Endothelial cell of umbilical vein (primary cell): ENCODE results near the gene RPLP1. TPM values are rescaled to one million over a fixed set of nuclear protein-coding genes. Genes with fewer than 3 reads are reported as not detected.

Experiments
- BruUV-seq: library from RNA; stranded (reverse); fragments of 400-500 nt; replicated peaks from 2 replicates; lab custom pipeline; 2021; lab: Mats Ljungman, UMichigan
- CTCF ChIA-PET: fragments of 300-600, 350-600 bp; sonication (Branson Sonifier 250); formaldehyde crosslinking; loops from one replicate; lab custom pipeline; 2021; ENCODE audit warnings: antibody characterized with exemption, inconsistent platforms; lab: Charles Lee
- POLR2A ChIA-PET: fragments of 300-600, 350-600 bp; sonication (Branson Sonifier 250); formaldehyde crosslinking; loops from one replicate; lab custom pipeline; 2021; ENCODE audit warnings: antibody characterized with exemption, inconsistent platforms; lab: Charles Lee
- DNase-seq: peaks from one replicate; pipeline ENCODE4 v3.0.0-alpha.2; 2011; ENCODE audit warnings: low read depth, low spot score
- FAIRE-seq: peaks from 2 replicates; lab custom pipeline; 2011; peaks lifted over from hg19 to GRCh38; lab: Jason Lieb, UNC
- H2AFZ ChIP-seq: 2 replicates; pipeline ENCODE4 v1.6.0; 2012; ENCODE audit warnings: low read depth, low read length, control low read depth, inconsistent platforms
- H3K27ac ChIP-seq: 2 replicates; pipeline ENCODE4 v1.5.1; 2011; ENCODE audit warnings: low read depth, mild to moderate bottlenecking, control low read depth, low read length, moderate library complexity; ENCODE audit not compliant: insufficient read depth
- H3K27me3 ChIP-seq, 2 experiments: 2 replicates each; pipeline versions ENCODE4 v1.6.0 to v1.6.1; 2011; ENCODE audit warnings: low read length in 2 of 2, mixed read lengths in 1 of 2; ENCODE audit not compliant: control insufficient read depth in 2 of 2, insufficient read depth in 2 of 2
- H3K36me3 ChIP-seq, 2 experiments: 2 replicates in 1 of 2; 3 replicates in 1 of 2; pipeline ENCODE4 v1.5.1; 2011; ENCODE audit warnings: low read length in 2 of 2, mild to moderate bottlenecking in 1 of 2, moderate library complexity in 1 of 2; ENCODE audit not compliant: control insufficient read depth in 2 of 2, insufficient read depth in 2 of 2; ENCODE audit errors: extremely low read depth in 1 of 2
- H3K4me1 ChIP-seq: 3 replicates; pipeline ENCODE4 v1.5.1; 2011; ENCODE audit warnings: mild to moderate bottlenecking, low read length; ENCODE audit not compliant: control insufficient read depth, insufficient read depth; ENCODE audit errors: extremely low read depth
- H3K4me2 ChIP-seq: 2 replicates; pipeline ENCODE4 v1.6.1; 2011; ENCODE audit warnings: low read length, control low read depth, mixed read lengths; ENCODE audit not compliant: insufficient read depth
- H3K4me3 ChIP-seq, 3 experiments: fragments of 200-600 bp in 1 of 3; sonication (generic), shearing (Covaris generic) in 1 of 3; replicated peaks in 1 of 3; 2 replicates each; pipeline ENCODE4 v1.5.1; 2011 to 2016; ENCODE audit warnings: control low read depth in 3 of 3, low read length in 3 of 3, mild to moderate bottlenecking in 2 of 3, inconsistent platforms in 1 of 3, low read depth in 1 of 3, moderate library complexity in 1 of 3; ENCODE audit not compliant: insufficient read depth in 1 of 3
- H3K79me2 ChIP-seq: 2 replicates; pipeline ENCODE4 v1.6.0; 2012; ENCODE audit warnings: low read length, inconsistent platforms; ENCODE audit not compliant: control insufficient read depth, insufficient read depth
- H3K9ac ChIP-seq: replicated peaks from 2 replicates; pipeline ENCODE3; 2011; ENCODE audit warnings: low read length, control low read depth; ENCODE audit not compliant: insufficient read depth; ENCODE audit errors: extremely low read depth
- H3K9me1 ChIP-seq: replicated peaks from 3 replicates; pipeline ENCODE4 v1.6.0; 2011; ENCODE audit warnings: mild to moderate bottlenecking, low read length; ENCODE audit not compliant: control insufficient read depth, insufficient read depth; ENCODE audit errors: extremely low read depth
- H3K9me3 ChIP-seq: replicated peaks from 2 replicates; pipeline ENCODE4 v1.5.1; 2012; ENCODE audit warnings: low read length, inconsistent platforms; ENCODE audit not compliant: control insufficient read depth, insufficient read depth
- H4K20me1 ChIP-seq: replicated peaks from 2 replicates; pipeline ENCODE3; 2011; ENCODE audit warnings: mild to moderate bottlenecking, low read length; ENCODE audit not compliant: control insufficient read depth, insufficient read depth; ENCODE audit errors: extremely low read depth
- CTCF ChIP-seq, 2 donors: IDR thresholded peaks; 1 replicate in 1 of 2; 2 replicates in 1 of 2; pipeline ENCODE4 v1.5.1; 2011; ENCODE audit warnings: low read length in 2 of 2, mild to moderate bottlenecking in 2 of 2, moderate library complexity in 2 of 2, control low read depth in 1 of 2, inconsistent platforms in 1 of 2, low read depth in 1 of 2; ENCODE audit not compliant: insufficient read depth in 1 of 2; ENCODE audit errors: extremely low read depth in 1 of 2
- EZH2 ChIP-seq: IDR thresholded peaks from 2 replicates; pipeline ENCODE4 v1.6.1; 2012; ENCODE audit warnings: borderline replicate concordance, low read depth, mild to moderate bottlenecking, moderate library complexity, low read length, inconsistent platforms; ENCODE audit not compliant: severe bottlenecking
- FOS ChIP-seq: IDR thresholded peaks from 2 replicates; pipeline ENCODE4 v1.6.1; 2011; ENCODE audit warnings: mild to moderate bottlenecking, low read length, moderate library complexity, borderline replicate concordance; ENCODE audit not compliant: insufficient read depth
- GATA2 ChIP-seq: IDR thresholded peaks from 2 replicates; pipeline ENCODE4 v1.7.0; 2011; ENCODE audit warnings: low read depth, mild to moderate bottlenecking, moderate library complexity, mixed read lengths, low read length; ENCODE audit not compliant: insufficient read length, insufficient read depth
- JUN ChIP-seq: IDR thresholded peaks from 2 replicates; pipeline ENCODE4 v1.6.1; 2011; ENCODE audit warnings: borderline replicate concordance, low read depth; ENCODE audit not compliant: insufficient read length, insufficient read depth
- MAX ChIP-seq: IDR thresholded peaks from 2 replicates; pipeline ENCODE4 v1.6.1; 2011; ENCODE audit not compliant: insufficient read depth, insufficient read length
- MYC ChIP-seq: IDR thresholded peaks from one replicate; pipeline ENCODE4 v1.6.1; 2011; ENCODE audit warnings: mild to moderate bottlenecking, low read depth, low read length
- POLR2A ChIP-seq: IDR thresholded peaks from 2 replicates; pipeline ENCODE4 v1.6.1; 2012; ENCODE audit warnings: low read depth, mild to moderate bottlenecking, control low read depth, low read length
- POLR2AphosphoS5 ChIP-seq: IDR thresholded peaks from 2 replicates; pipeline ENCODE4 v1.6.1; 2012; ENCODE audit warnings: low read depth, mild to moderate bottlenecking, control low read depth, low read length, moderate library complexity; ENCODE audit not compliant: insufficient read depth
- dilution Hi-C: fragments of 300-500 bp; cut with MboI; formaldehyde crosslinking; loops from one replicate; pipeline ENCODE4 v1.15.0; 2019; ENCODE audit warnings: low sequenced_read_pairs; ENCODE audit not compliant: extremely low pct_ligation_motif_present
- intact Hi-C: fragments of 100-400 bp; cut with micrococcal nuclease; formaldehyde crosslinking; loops from one replicate; pipeline ENCODE4 v1.10.0; 2022
- polyA plus RNA-seq, 4 experiments: library from polyadenylated mRNA; depleted of rRNA in 3 of 4; stranded (reverse) in 3 of 4; unstranded in 1 of 4; fragments of >200 nt; gene quantifications; 2 replicates each; pipeline versions ENCODE4 v1.2.1 to v1.2.3, GENCODE V29; 2011 to 2012; ENCODE audit warnings: missing spikeins in 1 of 4
- total RNA-seq: library from RNA; stranded (reverse); gene quantifications from 2 replicates; pipeline ENCODE4 v1.2.3, GENCODE V29; 2021

RPLP1 gene
- total and polyA plus RNA-seq, 2 donors (not counting 3 experiments of a cell fraction or from before 2014, with no cell fraction given) = 1,603 to 2,985 TPM

GRCh38 chr15:69407719-69408400 is 44.8 kb upstream of the RPLP1 start:
- no peak for TF ChIP-seq MAX
- TF ChIP-seq CTCF (IDR thresholded peaks at IDR 0.05; ENCODE audit: extremely low read depth in 1 of 2, insufficient read depth in 1 of 2, low read depth in 1 of 2, low read length in 2 of 2) = no peak
- no peak for TF ChIP-seq FOS
- TF ChIP-seq GATA2 = no peak
- no peak for TF ChIP-seq MYC
- TF ChIP-seq POLR2A = no peak
- TF ChIP-seq JUN = no peak
- no peak for TF ChIP-seq EZH2
- no peak for TF ChIP-seq POLR2AphosphoS5
- no peak overlapping the region for H2AFZ ChIP-seq
- no peak overlapping the region for H3K4me2 ChIP-seq
- FAIRE-seq = no peak
- H3K9me3 ChIP-seq = no peaks in the 10 kb centered on the region
- H3K27me3 ChIP-seq = no peaks in the 10 kb centered on the region
- POLR2A ChIA-PET = no interaction called here
- BruUV-seq = no TSS peak
- H3K27ac ChIP-seq = no peak overlapping the region
- no peak overlapping the region for H3K9ac ChIP-seq
- no peaks in the 10 kb centered on the region for H3K79me2 ChIP-seq
- no peaks in the 10 kb centered on the region for H3K36me3 ChIP-seq
- H3K9me1 ChIP-seq = no peaks in the 10 kb centered on the region
- H3K4me3 ChIP-seq = no peak overlapping the region
- no peak for DNase-seq
- no peaks in the 10 kb centered on the region for H3K4me1 ChIP-seq
- CTCF ChIA-PET = interaction anchor here (0.9 kb wide), 1 partner anchor 13 kb away, joined by 3 read pairs; no protein-coding TSS in a partner anchor
- dilution Hi-C loops (no loop called here), intact Hi-C loops (no loop called here)
- no peaks in the 10 kb centered on the region for H4K20me1 ChIP-seq
